Prostate gland (tissue), 2 donors: ENCODE results near the gene CTIF. TPM values are rescaled to one million over a fixed set of nuclear protein-coding genes. Genes with fewer than 3 reads are reported as not detected.

Experiments
- DNase-seq: peaks from one replicate; pipeline ENCODE4 v3.0.0-alpha.2; 2019; ENCODE audit warnings: low spot score
- H3K27ac ChIP-seq, 2 donors: fragments of 200-600 bp; sonication (generic); 2 replicates each; pipeline ENCODE4 v1.5.1; 2017 to 2019
- H3K27me3 ChIP-seq: fragments of 200-600 bp; sonication (generic); replicated peaks from 2 replicates; pipeline ENCODE4 v1.5.1; 2019; ENCODE audit not compliant: insufficient read depth
- H3K36me3 ChIP-seq, 2 donors: fragments of 200-600 bp; sonication (generic); 1 replicate in 1 of 2; 2 replicates in 1 of 2; pipeline versions ENCODE4 v1.5.1 to v1.8.1; 2017 to 2019
- H3K4me1 ChIP-seq: fragments of 200-600 bp; sonication (generic); replicated peaks from 2 replicates; pipeline ENCODE4 v1.5.1; 2019
- H3K4me3 ChIP-seq, 2 donors: fragments of 200-600 bp; sonication (generic); 2 replicates each; pipeline ENCODE4 v1.5.1; 2017 to 2019
- H3K9me3 ChIP-seq: fragments of 200-600 bp; sonication (generic); 2 replicates; pipeline ENCODE4 v1.5.1; 2017
- CTCF ChIP-seq, 4 experiments: fragments of 200-600 bp in 2 of 4; fragments of 450-650 bp in 2 of 4; sonication (generic) in 2 of 4; IDR thresholded peaks; 1 replicate in 3 of 4; 2 replicates in 1 of 4; pipeline ENCODE4 v1.5.1; 2016 to 2019; ENCODE audit warnings: antibody characterized with exemption in 4 of 4, mild to moderate bottlenecking in 2 of 4, moderate library complexity in 2 of 4
- POLR2A ChIP-seq: fragments of 450-650 bp; IDR thresholded peaks from one replicate; pipeline ENCODE4 v1.6.1; 2016; ENCODE audit warnings: antibody characterized with exemption, mild to moderate bottlenecking
- POLR2AphosphoS5 ChIP-seq: sonication (generic); formaldehyde crosslinking; IDR thresholded peaks from one replicate; pipeline ENCODE4 v1.6.1; 2017; ENCODE audit warnings: antibody characterized with exemption
- WGBS: methylation state at CpG from one replicate; pipeline ENCODE4 v1.1.5; 2018; 5-methylcytosine and 5-hydroxymethylcytosine counted together
- intact Hi-C: fragments of 100-400 bp; cut with DNase I; formaldehyde crosslinking; loops from one replicate; pipeline ENCODE4 v1.14.2; 2022
- total RNA-seq, 2 donors: library from RNA; depleted of rRNA; stranded (reverse); fragments of >200 nt; gene quantifications; one replicate each; pipeline ENCODE4 v1.1.0, GENCODE V29; 2016

The CTIF gene
- total RNA-seq, 2 donors from 2014 or later, result 8.1 to 57.9 TPM

- no peaks in the 10 kb centered on the region for H3K4me1 ChIP-seq
- no peak overlapping the region for H3K4me3 ChIP-seq
- no peaks in the 10 kb centered on the region for H3K9me3 ChIP-seq
- DNase-seq, result no peak
- TF ChIP-seq POLR2A (no peak), CTCF (IDR thresholded peaks at IDR 0.05) (no peak), POLR2AphosphoS5 (no peak)
- H3K27ac ChIP-seq, result no peak overlapping the region
- H3K27me3 ChIP-seq, result no peaks in the 10 kb centered on the region
- H3K36me3 ChIP-seq, result no peaks in the 10 kb centered on the region
- WGBS, result 86% methylated on average over 12 of the region's 12 CpGs
- intact Hi-C loops, result loop anchor here (5.0 to 10.0 kb wide), 4 partner anchors 98 to 462 kb away; no protein-coding TSS in a partner anchor
These were observed 236.7 kb downstream of the CTIF start for GRCh38 chr18:48775372-48776155.

- no peak for DNase-seq
- no peak overlapping the region for H3K27ac ChIP-seq
- no peak overlapping the region for H3K4me3 ChIP-seq
- 94% methylated on average over 4 of the region's 5 CpGs for WGBS
- no peaks in the 10 kb centered on the region for H3K36me3 ChIP-seq
- intact Hi-C loops, result loop anchor here (5.0 to 10.0 kb wide), 4 partner anchors 99 to 461 kb away; no protein-coding TSS in a partner anchor
- no peaks in the 10 kb centered on the region for H3K4me1 ChIP-seq
- H3K9me3 ChIP-seq, result no peaks in the 10 kb centered on the region
- TF ChIP-seq POLR2A (no peak), CTCF (IDR thresholded peaks at IDR 0.05) (no peak), POLR2AphosphoS5 (no peak)
- no peaks in the 10 kb centered on the region for H3K27me3 ChIP-seq
These were observed 237.3 kb downstream of the CTIF start for GRCh38 chr18:48776156-48776555.

DNA sequence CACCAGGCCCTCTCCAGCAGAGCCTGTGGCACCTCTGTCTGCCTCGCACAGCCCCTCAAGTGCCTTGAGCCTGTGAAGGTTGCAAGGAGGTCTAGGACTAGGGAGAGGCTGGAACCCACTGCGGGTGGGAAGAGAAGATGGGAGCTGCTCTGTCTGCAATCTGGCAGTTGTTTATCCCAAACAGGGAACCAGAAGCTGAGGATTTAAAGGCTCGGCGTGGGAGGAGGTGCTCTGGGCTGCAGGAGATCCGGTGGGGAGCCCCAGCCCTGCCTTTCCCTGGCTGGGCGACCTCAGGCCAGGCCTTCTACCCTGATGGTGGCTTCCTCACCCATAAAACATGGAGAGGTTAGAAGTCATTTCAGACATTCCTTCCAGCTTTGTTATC, 237.8 kb downstream of the CTIF start:
- Histone ChIP-seq H3K27ac (no peak overlapping the region), H3K36me3 (no peaks in the 10 kb centered on the region), H3K4me3 (no peak overlapping the region), H3K27me3 (no peaks in the 10 kb centered on the region), H3K4me1 (no peaks in the 10 kb centered on the region), H3K9me3 (no peaks in the 10 kb centered on the region)
- intact Hi-C loops, result loop anchor here (5.0 to 10.0 kb wide), 4 partner anchors 99 to 461 kb away; no protein-coding TSS in a partner anchor
- no peak for DNase-seq
- WGBS, result 80% methylated on average over 5 of the region's 6 CpGs
- TF ChIP-seq CTCF (IDR thresholded peaks at IDR 0.05) (no peak), POLR2A (no peak), POLR2AphosphoS5 (no peak)

- WGBS, result 38% methylated on average over 13 of the region's 13 CpGs
- H3K27ac ChIP-seq, result no peak overlapping the region
- DNase-seq, result peak; percentile 40
These were observed 238.4 kb downstream of the CTIF start for GRCh38 chr18:48777026-48777743.

More at GRCh38 chr18:48777026-48777743, 238.4 kb downstream of the CTIF start:
- intact Hi-C loops, result loop anchor here (5.0 to 10.0 kb wide), 4 partner anchors 100 to 460 kb away; no protein-coding TSS in a partner anchor
- Histone ChIP-seq H3K9me3 (no peaks in the 10 kb centered on the region), H3K4me1 (peaks cover 5% of the 10 kb centered on the region), H3K27me3 (no peaks in the 10 kb centered on the region), H3K4me3 (no peak overlapping the region), H3K36me3 (no peaks in the 10 kb centered on the region)
- TF ChIP-seq CTCF (IDR thresholded peaks at IDR 0.05) (peak; percentile 72 to 87 (median 78)), POLR2A (no peak)
